Left renal pelvis (tissue), 4 donors: ENCODE measurements around the gene EME1. TPM values are rescaled to one million over a fixed set of nuclear protein-coding genes. Genes with fewer than 3 reads are reported as not detected.
"Not testable (repeated sequence)": the region's sequence is repeated elsewhere in the genome, so short reads cannot be mapped to it uniquely, and the experiment has no call there.

Experiments
- DNase-seq, 4 donors: peaks; one replicate each; pipeline ENCODE4 v3.0.0-alpha.2; 2013; ENCODE audit warnings: low read depth in 4 of 4, low spot score in 3 of 4
- polyA plus RNA-seq, 4 donors: library from polyadenylated mRNA; unstranded; fragments of 120-200 nt; gene quantifications; one replicate each; pipeline ENCODE4 v1.2.1, GENCODE V29; 2013; ENCODE audit not compliant: insufficient read length in 4 of 4

EME1 gene
- polyA plus RNA-seq, 4 donors = 7.3 to 9.2 (median 8.0) TPM

GRCh38 chr17:50389534-50389933, 16.5 kb downstream of the EME1 start:
- DNase-seq = no peak

- no peak for DNase-seq
These were observed 19.6 kb downstream of the EME1 start for GRCh38 chr17:50392621-50393020.

DNA sequence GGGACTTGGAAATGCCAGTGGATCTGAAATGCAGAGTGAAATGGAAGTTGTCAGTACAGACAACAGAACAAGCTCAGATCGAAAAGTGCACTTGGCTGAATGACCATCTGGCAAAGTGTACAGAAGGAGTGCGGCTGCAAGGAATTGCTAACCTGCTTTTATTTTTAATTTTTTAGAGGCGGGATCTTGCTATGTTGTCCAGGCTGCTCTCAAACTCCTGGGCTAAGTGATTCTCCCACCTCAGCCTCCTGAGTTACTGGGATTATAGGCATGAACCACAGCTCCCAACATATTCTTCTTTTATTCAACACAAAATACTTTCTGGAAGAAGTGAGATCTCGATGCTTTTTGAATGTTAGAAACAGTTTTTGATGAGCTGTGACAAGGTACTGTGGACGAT, 20.7 kb downstream of the EME1 start:
- no peak for DNase-seq

DNA sequence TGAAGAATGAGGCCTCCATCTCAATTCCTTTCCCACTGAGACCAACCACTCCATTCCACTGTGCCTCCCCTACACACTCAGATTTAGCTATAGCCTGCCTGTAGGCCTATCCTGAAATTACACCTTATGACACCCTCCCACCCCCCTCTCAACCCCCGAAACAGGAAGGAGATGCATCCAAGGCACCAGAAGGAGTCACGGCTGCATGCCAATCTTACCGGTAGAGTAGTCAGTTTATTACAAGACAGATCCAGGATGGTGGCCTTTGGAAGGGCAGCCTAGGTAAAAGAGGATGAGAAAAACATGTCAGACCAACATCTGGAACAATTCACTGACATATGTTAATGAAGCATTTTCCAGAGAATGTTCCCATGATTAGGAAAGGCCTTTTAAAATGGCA, 21.7 kb downstream of the EME1 start:
- DNase-seq = no peak

DNA sequence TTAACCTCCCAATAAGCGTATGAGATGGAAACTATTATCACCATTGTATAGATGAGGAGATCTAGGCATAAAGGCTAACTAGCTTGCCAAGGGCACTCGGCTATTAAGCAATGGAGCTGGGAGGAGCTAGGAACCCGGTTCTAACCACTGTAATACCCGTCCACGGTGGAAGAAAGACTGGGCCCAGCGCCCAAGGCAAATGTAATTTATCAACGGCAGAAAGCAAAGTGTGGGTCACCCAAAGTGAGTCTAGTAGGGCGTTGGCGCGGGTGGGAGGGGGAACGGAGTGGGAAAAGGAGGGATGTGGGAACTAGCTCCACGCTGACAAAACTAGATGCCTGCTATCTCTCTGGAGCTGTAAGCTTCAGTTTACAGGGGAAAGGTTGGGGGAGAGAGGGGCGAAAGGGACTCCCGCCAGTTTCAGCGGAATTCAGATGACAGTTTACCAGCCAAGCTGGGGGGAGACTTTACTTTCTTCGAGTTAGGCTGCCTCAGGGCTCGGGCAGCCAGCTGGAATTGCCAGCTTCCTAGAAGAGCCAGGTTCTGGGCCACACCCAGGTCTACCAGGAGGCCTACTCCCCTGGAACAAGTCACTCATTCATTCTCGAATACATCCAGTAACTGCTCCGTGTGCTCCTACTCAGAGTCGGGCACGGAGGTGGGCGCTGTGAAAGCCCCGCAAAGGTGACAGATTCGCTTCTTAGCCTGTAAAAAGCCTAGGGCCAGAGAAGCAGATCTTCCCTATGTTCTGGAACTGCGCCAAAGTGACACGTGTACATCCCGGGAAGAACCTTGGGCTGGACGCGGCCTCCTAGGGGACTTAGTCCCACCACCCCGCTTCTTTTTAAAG, 23.5 kb downstream of the EME1 start:
- DNase-seq = no peak

DNA sequence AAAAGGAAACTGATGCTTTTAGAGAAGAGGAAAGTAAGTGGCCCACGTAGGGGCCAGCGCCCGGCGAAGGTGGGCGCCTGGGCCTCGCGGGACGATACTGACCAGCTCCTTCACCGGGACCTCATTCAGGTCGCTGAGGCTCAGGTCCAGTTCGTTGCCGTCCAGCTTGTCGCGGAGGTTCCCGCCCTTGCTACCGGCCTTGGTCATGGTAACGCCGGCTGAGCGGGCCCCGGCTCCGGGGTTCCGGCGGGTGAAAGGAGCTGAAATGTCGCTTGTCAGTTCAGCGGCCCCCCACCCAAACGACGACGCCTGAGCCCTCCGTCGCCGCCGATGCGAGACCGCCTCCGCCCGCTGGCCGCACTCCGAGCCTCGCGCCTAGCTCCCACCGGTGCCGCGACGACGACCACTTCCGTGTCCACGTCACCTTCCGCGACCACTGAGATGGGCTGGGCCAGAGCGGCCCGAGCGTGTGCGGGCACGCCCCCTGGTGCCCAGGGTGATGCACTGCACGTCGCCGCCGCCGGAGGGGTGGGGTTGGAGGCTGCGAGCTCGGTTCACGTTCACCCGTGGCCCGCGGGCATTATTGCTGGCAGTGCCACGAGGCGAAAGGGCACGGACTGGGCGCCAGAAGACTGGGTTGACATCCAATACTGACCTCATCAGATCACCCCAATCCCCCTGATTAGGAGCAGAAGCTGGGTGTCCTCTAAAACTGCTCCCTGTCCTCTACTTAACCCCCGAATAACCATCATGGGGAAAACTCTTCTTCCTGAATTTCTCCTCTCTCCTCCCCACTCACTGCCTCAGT, 24.3 kb downstream of the EME1 start, which contains the start of gene LRRC59:
Gene LRRC59 (minus strand): TSS at position 413 of the 808 bp plus-strand sequence. CDS start 206 bp downstream, at position 207.
- DNase-seq = peak in 3 of 4 donors; percentile 57 to 68 (median 65)

- DNase-seq = no peak
These were observed 24.9 kb downstream of the EME1 start for GRCh38 chr17:50397919-50398285.

- DNase-seq = not testable (repeated sequence)
These were observed 25.6 kb downstream of the EME1 start for GRCh38 chr17:50398672-50399071.

- DNase-seq = not testable (repeated sequence)
These were observed 26.6 kb downstream of the EME1 start for GRCh38 chr17:50399591-50399990.

GRCh38 chr17:50405351-50405750, 32.3 kb downstream of the EME1 start:
- DNase-seq = not testable (repeated sequence)

DNA sequence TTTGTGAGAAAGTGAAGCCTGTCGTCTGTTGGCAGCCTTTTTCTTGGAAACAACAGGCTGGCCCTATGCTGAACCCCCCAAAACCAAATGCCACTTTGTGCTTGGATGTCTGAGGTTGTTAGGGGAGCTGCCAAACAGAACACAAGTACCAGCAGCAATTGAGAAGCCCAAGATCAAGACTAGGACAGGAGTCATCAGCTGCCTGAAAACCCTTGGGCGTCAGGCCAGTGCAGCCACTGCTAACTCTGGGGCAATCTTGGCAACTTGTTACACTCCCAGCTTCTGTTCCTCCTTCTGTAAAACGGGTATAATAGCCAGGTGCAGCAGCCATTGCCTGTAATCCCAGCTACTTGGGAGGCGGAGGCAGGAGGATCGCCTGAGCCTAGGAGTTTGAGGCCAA, 33.5 kb downstream of the EME1 start:
- no peak for DNase-seq

DNA sequence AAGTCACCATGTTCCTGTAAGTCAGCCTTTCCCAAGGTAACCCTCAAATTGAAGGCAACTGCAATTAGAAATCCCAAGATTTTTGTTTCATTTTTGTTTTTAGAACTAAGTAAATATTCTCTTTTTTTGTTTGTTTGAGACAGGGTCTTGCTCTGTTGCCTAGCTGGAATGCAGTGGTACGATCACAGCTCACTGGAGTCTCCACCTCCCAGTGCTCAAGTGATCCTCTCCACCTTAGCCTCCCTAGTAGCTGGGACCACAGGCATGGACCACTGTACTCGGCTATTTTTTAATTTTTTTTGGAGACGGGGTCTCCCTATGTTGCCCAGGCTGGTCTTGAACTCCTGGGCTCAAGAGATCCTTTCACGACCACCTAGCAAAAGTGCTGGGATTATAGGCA, 34.9 kb downstream of the EME1 start:
- no peak for DNase-seq

GRCh38 chr17:50412188-50412732, 39.2 kb downstream of the EME1 start:
- no peak for DNase-seq

DNA sequence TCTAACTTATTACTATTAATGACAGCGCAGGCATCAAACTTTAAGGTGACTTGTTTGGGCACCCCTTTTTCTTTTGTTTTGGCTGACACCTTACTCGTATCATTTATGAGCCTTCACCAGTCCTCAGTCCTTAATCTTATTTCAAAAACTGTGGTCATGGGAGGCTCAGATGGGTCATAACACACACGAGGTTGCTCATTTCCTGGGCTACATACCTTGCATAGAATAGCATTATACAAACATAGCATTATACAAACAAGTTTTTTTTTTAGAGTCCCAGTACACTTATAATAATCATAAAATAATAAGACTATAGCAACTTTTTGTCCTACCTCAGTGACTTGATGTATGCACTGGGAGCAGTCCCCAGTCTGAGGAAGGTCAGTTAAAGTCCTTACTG, 41.8 kb downstream of the EME1 start:
- no peak for DNase-seq

- DNase-seq = not testable (repeated sequence)
These were observed 46.5 kb downstream of the EME1 start for GRCh38 chr17:50419577-50419976.

DNA sequence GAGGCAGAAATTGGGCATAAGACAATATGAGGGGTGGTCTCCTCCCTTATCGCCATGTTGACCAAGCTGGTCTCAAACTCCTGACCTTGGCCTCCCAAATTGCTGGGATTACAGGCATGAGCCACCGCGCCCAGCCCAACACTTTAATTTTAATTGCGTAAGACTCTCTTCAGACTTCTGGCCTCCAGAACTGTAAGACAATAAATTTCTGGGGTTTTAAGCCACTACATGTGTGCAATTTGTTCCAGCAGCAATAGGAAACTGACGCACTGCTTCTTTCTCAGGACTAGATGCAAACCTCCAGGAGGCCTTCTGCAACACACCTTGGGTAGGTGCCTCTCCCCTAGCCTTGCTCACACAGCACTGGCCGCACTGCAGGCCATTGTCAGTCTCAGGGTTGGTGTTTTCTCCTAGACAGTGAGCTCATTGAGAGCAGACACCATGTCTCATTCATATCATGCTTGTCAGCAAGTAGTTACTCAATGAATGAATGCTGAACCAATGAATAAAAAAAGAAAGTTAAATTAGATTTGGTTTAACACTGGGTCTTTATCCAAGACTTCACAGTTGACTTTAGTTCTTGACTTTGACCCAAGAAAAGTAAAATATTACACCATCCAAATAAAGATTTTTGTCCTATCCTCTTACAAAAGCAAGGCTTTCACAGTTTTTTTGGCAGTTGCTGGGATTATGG, 47.5 kb downstream of the EME1 start:
- DNase-seq = no peak

DNA sequence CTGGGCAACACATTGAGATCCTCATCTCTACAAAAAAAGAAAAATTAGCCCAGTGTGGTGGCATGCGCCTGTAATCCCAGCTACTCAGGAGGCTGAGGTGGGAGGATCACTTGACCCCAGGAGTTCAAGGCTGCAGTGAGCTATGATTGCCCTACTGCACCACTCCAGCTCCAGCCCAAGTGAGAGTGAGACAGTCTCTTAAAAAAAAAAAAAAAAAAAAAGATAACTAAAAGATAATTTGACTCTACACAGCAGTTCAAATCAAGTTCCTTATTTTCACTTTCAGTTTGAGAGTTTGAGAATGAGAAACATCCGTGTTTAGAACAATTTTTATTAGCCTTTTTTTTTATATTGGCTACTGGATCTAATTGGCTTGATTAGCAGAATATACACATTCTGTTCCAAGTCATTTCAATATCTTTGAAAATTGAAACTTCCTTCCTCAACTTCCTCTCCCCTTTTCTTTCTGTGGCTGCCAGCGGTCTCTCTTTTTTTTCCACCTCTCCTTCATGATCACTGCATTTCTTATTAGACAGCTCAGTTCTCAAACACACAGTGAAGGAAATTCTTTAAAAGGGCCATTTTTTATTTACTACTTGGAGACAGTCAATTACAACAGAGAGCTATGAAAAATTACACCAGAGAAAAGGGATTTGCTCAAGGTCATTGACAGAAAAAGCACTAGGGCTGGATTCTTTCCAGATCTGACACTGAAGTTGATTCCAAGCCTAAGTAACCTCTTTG, 48.5 kb downstream of the EME1 start:
- no peak for DNase-seq

DNA sequence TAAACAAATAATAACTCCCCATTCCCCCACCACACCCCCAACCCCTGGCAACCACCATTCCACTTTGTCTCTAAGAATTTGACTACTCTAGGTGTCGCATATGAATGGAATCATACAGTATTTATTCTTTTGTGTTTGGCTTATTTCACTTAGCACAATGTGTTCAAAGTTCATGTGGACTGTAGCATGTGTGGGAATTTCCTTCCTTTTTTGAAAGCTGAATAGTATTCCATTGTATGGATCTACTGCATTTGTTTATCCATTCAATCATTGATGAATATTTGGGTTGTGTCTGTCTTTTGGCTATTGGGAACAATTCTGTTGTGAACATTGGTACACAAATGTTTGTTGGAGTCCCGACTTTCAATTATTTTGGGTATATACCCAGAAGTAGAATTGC, 49.7 kb downstream of the EME1 start:
- no peak for DNase-seq

GRCh38 chr17:50423553-50424159, 50.6 kb downstream of the EME1 start:
- no peak for DNase-seq
